ENCODE data around the gene MED20. TPM values are rescaled to one million over a fixed set of nuclear protein-coding genes. Genes with fewer than 3 reads are reported as not detected.

MED20 gene
- polyA plus RNA-seq, 10 donors: 17.2 to 20.5 (median 18.1) TPM

GRCh38 chr6:41917528-41917927 lies 3.4 kb downstream of the MED20 start:
- peak in 1 of 3 donors; percentile 86 for DNase-seq

DNA sequence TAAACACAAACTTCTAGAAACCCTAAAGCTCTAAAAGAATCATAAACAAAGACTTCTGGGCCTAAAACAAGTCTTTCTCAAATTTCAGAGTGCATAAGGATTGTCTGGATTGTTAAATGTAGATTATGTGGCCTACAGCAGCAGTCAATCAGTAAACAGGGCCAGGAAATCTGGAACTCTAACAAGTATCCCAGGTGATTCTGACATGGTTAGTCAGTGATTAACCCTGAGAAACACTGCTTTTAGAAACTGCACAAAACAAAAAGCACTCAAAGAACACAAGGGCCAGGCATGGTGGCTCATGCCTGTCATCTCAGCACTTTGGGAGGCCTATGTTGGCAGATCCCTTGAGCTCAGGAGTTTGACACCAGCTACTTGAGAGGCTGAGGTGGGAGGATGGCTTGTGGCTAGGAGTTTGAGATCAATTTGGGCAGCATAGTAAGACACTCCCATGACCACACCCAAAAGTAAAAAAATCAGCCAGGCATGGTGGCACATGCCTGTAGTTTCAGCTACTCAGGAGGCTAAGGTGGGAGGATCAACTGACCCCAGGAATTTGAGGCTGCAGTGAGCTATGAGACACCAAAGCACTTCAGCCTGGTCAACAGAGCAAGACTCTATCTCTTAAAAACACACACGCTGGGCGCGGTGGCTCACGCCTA lies 5.9 kb downstream of the MED20 start:
- DNase-seq: no peak

DNA sequence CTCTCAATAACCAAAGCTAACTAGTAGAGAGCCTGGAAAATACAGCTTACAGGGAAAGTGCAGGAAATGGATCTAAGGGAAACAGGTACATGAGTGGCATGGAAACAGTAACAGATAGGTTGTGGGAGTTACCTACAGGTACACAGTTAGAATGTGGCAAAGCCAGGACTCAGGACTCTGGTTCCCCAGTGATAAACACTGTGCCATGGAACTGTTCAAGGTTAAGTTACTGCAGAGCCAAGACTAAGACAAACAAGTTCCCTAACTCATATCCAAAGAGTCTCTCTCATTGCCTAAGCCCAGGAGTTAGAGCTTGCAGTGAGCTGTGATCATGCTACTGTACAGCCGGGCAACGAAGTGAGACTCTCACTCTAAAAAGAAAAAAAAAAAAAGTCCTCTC lies 6.6 kb downstream of the MED20 start:
- DNase-seq: no peak

- no peak for DNase-seq
These were observed 11.2 kb downstream of the MED20 start for GRCh38 chr6:41909727-41910126.

DNA sequence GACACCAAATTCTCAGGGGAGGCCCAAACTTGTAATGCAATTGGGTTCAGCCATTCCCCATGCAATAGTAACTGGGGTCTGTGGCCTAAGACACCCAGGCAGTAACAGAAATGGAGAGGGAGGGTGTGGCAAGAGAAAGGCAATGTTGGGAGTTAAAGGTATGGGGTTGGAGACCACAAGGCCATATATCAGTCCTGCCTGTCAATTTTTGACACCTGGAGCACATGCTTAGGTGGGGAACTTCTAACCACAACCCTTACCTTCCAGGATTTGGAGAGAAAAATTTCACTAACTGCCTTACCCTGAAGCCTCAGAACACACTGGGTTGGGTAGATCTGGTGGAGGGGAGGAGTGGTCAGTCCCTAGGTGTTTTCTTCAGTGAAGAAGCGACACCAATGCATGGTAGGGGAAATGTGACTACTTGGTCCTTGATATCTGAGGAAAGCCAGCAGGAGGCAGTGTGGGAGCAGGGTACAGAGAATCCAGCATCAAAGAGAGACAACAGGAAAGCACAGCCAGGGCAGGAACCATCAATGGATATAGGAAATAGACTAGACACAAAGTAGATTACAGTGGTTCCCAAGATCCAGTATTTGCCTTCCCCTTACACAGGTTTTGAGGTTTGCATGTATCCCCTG lies 18.9 kb downstream of the MED20 start:
- no peak for DNase-seq

GRCh38 chr6:41900861-41901260 lies 20.1 kb downstream of the MED20 start:
- DNase-seq: no peak

DNA sequence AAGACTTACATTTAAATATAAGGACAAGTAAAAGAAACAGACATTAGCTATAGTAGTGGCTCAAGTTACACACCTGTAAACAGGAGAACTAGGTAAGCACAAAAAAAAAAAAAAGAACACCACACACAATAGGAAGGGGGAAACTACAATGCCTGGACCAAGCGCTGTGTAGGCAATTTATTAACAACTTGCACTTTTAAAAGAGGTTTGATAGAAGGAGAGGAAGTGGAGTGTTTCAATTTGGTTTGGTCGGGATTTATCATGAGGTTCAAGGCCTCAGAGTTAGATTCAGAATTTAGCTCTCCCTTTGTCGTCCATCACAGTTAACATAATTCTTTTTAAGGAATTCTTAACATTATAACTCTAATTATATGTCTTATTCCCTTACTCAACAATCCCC lies 24.7 kb downstream of the MED20 start:
- DNase-seq: no peak

DNA sequence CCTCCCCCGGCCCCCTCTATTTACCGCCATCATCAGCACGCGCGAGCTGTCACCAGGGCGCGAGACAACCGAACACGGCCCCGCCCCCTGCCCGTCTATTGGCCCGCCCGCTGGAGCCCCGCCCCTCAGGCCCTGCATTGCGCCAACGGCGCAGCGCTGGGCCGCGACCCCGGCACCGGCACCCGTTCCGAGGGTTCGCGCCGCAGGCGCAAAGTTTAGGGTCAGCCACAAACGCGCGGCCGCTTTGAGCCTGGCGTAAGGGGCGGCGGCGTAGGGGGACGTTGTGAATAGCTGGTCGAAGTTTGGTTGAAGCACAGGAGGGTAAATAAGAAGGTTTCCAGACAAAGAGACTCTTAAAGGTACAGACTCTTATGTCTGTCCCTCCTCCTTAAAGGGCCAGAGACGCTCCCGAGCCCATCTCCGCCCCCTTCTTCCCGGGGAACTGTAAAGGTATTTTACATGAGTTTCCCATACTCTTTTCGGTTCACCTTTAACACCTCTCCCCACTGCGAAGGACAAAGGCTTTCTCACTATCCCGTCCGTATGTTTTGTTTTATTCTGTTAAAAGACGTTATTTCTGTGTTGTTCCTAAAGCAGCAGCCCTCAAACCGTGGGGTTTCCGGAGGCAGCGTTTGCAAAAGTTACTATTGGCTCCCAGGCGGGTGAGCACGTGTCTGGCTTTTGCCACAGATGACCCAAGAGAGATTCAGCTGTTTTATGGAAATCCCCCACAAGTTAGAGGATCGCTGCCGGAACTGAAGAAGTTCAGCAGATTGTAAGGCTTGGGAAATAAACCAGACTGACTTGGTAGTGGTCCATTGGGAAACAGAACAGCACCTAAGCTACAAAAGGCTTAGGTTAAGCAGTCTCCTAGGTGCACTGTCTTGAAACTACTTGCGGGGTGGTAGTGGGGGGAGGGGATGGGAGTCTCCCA lies 25.4 kb downstream of the MED20 start, which contains the start of gene USP49:
TSS of gene USP49 (minus strand) at position 76 of the 934 bp plus-strand sequence. CDS start 88,392 bp downstream, outside the sequence.
- peak; percentile 83 to 97 (median 94) for DNase-seq

- peak in 2 of 3 donors; percentile 7 to 49 for DNase-seq
These were observed 26.3 kb downstream of the MED20 start for GRCh38 chr6:41894366-41895299.

DNA sequence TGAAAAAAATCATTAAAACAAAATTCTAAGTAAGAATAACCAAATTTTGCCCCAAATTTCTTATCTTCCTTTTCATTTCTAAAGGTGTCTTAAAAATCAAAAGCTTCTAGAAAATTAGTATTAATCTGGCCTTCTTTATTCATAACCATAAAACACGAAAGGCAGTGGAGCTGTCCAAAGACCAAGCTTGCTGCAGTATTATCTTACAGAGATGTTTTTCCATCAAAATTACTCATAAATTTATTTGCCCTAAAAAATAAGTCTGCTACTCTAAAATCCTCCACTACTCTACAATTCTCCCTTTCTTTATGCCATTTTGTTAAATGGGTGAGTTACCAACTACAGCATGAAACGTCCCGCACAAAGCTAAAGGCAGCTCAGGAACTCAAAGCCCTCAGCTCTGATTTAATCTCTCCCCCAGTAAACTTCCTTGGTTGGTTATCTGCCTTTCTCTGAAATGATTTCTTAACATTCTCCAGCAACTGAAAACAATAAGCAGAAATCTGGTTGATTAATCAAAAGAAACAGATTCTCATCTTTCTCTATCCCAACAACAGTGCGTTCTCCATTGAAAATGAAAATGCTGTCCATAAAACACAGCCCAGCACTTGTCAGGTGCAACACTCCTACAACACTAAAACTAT lies 27.9 kb downstream of the MED20 start:
- DNase-seq: no peak

DNA sequence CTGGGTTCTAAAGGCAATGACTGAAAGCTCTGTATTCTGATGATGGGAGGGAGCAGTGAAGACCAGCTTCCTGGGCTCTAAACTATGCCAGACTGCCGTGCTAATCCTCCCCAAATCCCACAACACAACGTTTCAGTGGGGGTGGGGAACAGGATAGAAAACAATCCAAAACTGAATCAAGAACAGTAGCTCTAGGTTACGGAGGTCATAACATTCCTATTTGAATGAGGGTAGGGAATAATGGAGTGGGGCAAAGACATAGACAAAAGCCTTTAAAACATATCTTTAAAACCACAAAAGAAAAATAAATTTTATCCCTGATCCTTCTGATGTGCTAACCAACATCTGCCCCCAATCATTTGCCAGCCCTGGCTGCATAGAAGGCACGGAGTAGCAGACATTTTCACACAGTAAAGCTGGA lies 33.6 kb downstream of the MED20 start:
- DNase-seq: peak in 1 of 3 donors; percentile 3

- no peak for DNase-seq
These were observed 35.0 kb downstream of the MED20 start for GRCh38 chr6:41885930-41886329.

- no peak for DNase-seq
These were observed 36.0 kb downstream of the MED20 start for GRCh38 chr6:41884957-41885356.

GRCh38 chr6:41881506-41881905 lies 39.4 kb downstream of the MED20 start:
- no peak for DNase-seq

- DNase-seq: no peak
These were observed 42.0 kb downstream of the MED20 start for GRCh38 chr6:41878961-41879405.

DNA sequence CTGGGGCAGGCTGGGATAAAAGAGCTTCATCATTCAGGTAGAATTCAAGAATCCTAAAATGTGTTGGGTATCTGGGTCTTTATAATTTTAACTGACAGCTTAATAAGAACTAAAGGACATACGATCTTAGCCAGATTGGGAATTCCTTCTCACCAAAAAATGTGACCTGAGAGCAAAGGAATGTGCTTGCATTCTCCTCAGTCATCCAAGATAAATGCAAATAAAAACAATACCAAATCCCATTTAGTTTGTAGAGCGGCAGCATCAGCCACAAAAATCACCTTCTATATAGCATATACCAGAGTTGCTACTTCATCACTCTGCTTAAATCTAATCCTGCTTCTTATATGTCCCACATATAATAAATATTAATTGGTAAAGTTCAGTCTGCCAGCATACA lies 42.7 kb downstream of the MED20 start:
- no peak for DNase-seq

DNA sequence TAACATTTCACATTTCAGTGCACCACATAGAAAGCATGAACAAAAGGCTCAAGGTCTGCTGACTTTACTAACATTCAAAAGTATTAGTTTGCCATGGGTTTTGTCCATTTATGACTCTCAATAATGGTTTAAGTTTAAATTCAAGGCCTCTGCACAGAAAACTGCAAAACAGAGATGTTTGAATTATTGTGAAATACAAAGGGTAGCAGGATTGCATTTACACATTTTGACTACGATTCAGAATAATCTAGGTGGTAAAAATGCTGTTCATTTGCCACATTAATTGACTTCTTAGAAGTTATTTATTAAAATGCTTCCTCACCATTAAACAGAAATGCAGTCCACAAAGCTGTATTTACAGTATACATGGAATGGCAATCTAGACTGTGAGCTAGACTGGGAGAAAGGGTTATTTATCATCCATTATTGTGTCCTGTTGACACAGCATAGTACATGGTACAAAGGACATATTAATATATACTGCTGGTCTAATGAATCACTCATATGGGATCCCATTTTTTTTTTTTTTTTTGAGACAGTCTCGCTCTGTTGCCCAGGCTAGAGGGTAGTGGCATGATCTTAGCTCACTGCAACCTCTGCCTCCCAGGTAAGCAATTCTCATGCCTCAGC lies 43.8 kb downstream of the MED20 start:
- no peak for DNase-seq

GRCh38 chr6:41874741-41875140 lies 46.2 kb downstream of the MED20 start:
- no peak for DNase-seq

DNA sequence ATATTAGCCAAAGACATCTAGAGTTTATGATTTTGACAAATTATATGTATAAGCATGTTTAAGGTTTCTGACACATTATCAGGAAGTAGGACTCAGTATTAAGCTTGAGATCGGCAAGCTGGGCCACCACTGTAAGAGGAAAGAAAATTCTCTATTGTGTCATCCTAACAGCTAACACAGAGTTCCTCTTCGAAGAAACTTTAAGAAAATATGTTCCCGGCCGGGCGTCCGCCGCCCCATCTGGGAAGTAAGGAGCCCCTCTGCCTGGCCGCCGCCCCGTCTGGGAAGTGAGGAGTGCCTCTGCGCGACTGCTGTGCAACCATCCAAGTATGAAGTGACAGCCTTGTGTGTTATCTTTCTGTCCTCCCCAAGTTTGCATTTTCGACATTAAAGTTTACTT lies 48.8 kb downstream of the MED20 start:
- no peak for DNase-seq

GRCh38 chr6:41871691-41872090 lies 49.2 kb downstream of the MED20 start:
- DNase-seq: no peak

Measured in muscle of back (tissue), 11 donors.